Sigmoid colon (tissue), 7 donors: Measurements from ENCODE around the gene FHOD3. TPM values are rescaled to one million over a fixed set of nuclear protein-coding genes. Genes with fewer than 3 reads are reported as not detected.

Experiments
- DNase-seq: peaks from one replicate; pipeline ENCODE4 v3.0.0-alpha.2; 2019
- H3K27ac ChIP-seq, 4 donors: fragments of 200-600 bp; sonication (generic); one replicate each; pipeline ENCODE4 v1.5.1; 2016 to 2019; ENCODE audit warnings: mild to moderate bottlenecking in 1 of 4
- H3K27me3 ChIP-seq, 3 donors: fragments of 200-600 bp; sonication (generic); one replicate each; pipeline ENCODE4 v1.5.1; 2019; ENCODE audit warnings: mild to moderate bottlenecking in 1 of 3
- H3K36me3 ChIP-seq, 4 donors: fragments of 200-600 bp; sonication (generic); one replicate each; pipeline ENCODE4 v1.5.1; 2016 to 2019
- H3K4me1 ChIP-seq, 4 donors: fragments of 200-600 bp; sonication (generic); one replicate each; pipeline ENCODE4 v1.5.1; 2017 to 2019
- H3K4me3 ChIP-seq, 4 donors: fragments of 200-600 bp; sonication (generic); one replicate each; pipeline ENCODE4 v1.5.1; 2017 to 2019; ENCODE audit warnings: mild to moderate bottlenecking in 2 of 4, moderate library complexity in 1 of 4
- H3K9me3 ChIP-seq, 4 donors: fragments of 200-600 bp in 3 of 4; sonication (generic) in 3 of 4; one replicate each; pipeline versions ENCODE4 v1.5.1 to v1.6.1; 2013 to 2019
- CTCF ChIP-seq, 4 experiments: fragments of 450-650 bp in 3 of 4; fragments of 200-600 bp in 1 of 4; IDR thresholded peaks; one replicate each; pipeline ENCODE4 v1.5.1; 2016 to 2019; ENCODE audit warnings: antibody characterized with exemption in 4 of 4, mild to moderate bottlenecking in 3 of 4, moderate library complexity in 2 of 4
- EP300 ChIP-seq, 4 donors: sonication (generic); formaldehyde crosslinking; IDR thresholded peaks; one replicate each; pipeline ENCODE4 v1.6.1; 2017; ENCODE audit warnings: antibody characterized with exemption in 4 of 4
- POLR2A ChIP-seq, 2 donors: fragments of 450-650 bp; IDR thresholded peaks; one replicate each; pipeline ENCODE4 v1.6.1; 2016; ENCODE audit warnings: antibody characterized with exemption in 2 of 2, mild to moderate bottlenecking in 2 of 2, moderate library complexity in 2 of 2
- POLR2AphosphoS5 ChIP-seq, 4 donors: sonication (generic); formaldehyde crosslinking; IDR thresholded peaks; one replicate each; pipeline ENCODE4 v1.6.1; 2017; ENCODE audit warnings: antibody characterized with exemption in 4 of 4
- WGBS, 2 donors: extraction: QIAGEN DNeasy Blood & Tissue Kit; methylation state at CpG; one replicate each; pipeline ENCODE4 v1.1.7; 2013; 5-methylcytosine and 5-hydroxymethylcytosine counted together
- intact Hi-C: fragments of 100-400 bp; cut with DNase I; formaldehyde crosslinking; loops from one replicate; pipeline ENCODE4 v1.15.1; 2023
- polyA plus RNA-seq, 3 donors: library from polyadenylated mRNA; stranded (reverse); fragments of 200-250 nt; gene quantifications; one replicate each; pipeline ENCODE4 v1.2.3, GENCODE V29; 2013
- total RNA-seq, 4 donors: library from RNA; depleted of rRNA; stranded (reverse); fragments of >200 nt; gene quantifications; one replicate each; pipeline ENCODE4 v1.1.0, GENCODE V29; 2016
- donor health status: healthy with polysubstance abuse.
- donor health status: Bipolar disorder and iron deficiency.
- donor health status: healthy.

FHOD3 gene
- total and polyA plus RNA-seq, 7 donors: 1.2 to 24.9 (median 9.5) TPM

GRCh38 chr18:36450264-36450663 is 152.8 kb downstream of the FHOD3 start:
- TF ChIP-seq POLR2AphosphoS5 (IDR thresholded peaks at IDR 0.05) (no peak), CTCF (IDR thresholded peaks at IDR 0.05) (no peak), POLR2A (IDR thresholded peaks at IDR 0.05) (no peak), EP300 (IDR thresholded peaks at IDR 0.05) (no peak)
- Histone ChIP-seq H3K4me1 (peaks cover 0 to 4% (median 0%) of the 10 kb centered on the region in 4 donors), H3K4me3 (no peak overlapping the region), H3K9me3 (no peaks in the 10 kb centered on the region), H3K27ac (no peak overlapping the region), H3K27me3 (no peaks in the 10 kb centered on the region), H3K36me3 (no peaks in the 10 kb centered on the region)
- DNase-seq: no peak
- intact Hi-C loops: no loop called here
- WGBS, 2 donors: 85 to 87% methylated on average over 6 of the region's 6 CpGs

- TF ChIP-seq CTCF (IDR thresholded peaks at IDR 0.05): no peak
- TF ChIP-seq POLR2A (IDR thresholded peaks at IDR 0.05): no peak
- TF ChIP-seq POLR2AphosphoS5 (IDR thresholded peaks at IDR 0.05): no peak
- no peak for TF ChIP-seq EP300 (IDR thresholded peaks at IDR 0.05)
- intact Hi-C loops: no loop called here
- H3K27ac ChIP-seq: no peak overlapping the region
- 78 to 87% methylated on average over 15 of the region's 15 CpGs for WGBS, 2 donors
- no peaks in the 10 kb centered on the region for H3K27me3 ChIP-seq
- no peak for DNase-seq
- peaks cover 0 to 4% (median 0%) of the 10 kb centered on the region in 4 donors for H3K4me1 ChIP-seq
- H3K36me3 ChIP-seq: no peaks in the 10 kb centered on the region
- no peak overlapping the region for H3K4me3 ChIP-seq
- no peaks in the 10 kb centered on the region for H3K9me3 ChIP-seq
These were observed 154.1 kb downstream of the FHOD3 start for GRCh38 chr18:36451454-36452251.

- DNase-seq: no peak
- Histone ChIP-seq H3K36me3 (no peaks in the 10 kb centered on the region), H3K9me3 (no peaks in the 10 kb centered on the region), H3K4me3 (no peak overlapping the region), H3K4me1 (peaks cover 0 to 4% (median 0%) of the 10 kb centered on the region in 4 donors), H3K27ac (no peak overlapping the region), H3K27me3 (no peaks in the 10 kb centered on the region)
- TF ChIP-seq POLR2AphosphoS5 (IDR thresholded peaks at IDR 0.05): no peak
- TF ChIP-seq CTCF (IDR thresholded peaks at IDR 0.05): no peak
- no peak for TF ChIP-seq POLR2A (IDR thresholded peaks at IDR 0.05)
- TF ChIP-seq EP300 (IDR thresholded peaks at IDR 0.05): no peak
- WGBS, 2 donors: 90 to 96% methylated on average over 2 of the region's 2 CpGs
- intact Hi-C loops: no loop called here
These were observed 156.7 kb downstream of the FHOD3 start for GRCh38 chr18:36454245-36454644.

- 24 to 52% methylated on average over 4 of the region's 4 CpGs for WGBS, 2 donors
- no peaks in the 10 kb centered on the region for H3K9me3 ChIP-seq
- H3K27ac ChIP-seq: no peak overlapping the region
- DNase-seq: no peak
- no peaks in the 10 kb centered on the region for H3K27me3 ChIP-seq
- peaks cover 0 to under 1% (median 0%) of the 10 kb centered on the region in 4 donors for H3K4me1 ChIP-seq
- no peak for TF ChIP-seq CTCF (IDR thresholded peaks at IDR 0.05)
- no peak for TF ChIP-seq POLR2AphosphoS5 (IDR thresholded peaks at IDR 0.05)
- no peak for TF ChIP-seq POLR2A (IDR thresholded peaks at IDR 0.05)
- no peak for TF ChIP-seq EP300 (IDR thresholded peaks at IDR 0.05)
- intact Hi-C loops: no loop called here
- no peak overlapping the region for H3K4me3 ChIP-seq
- H3K36me3 ChIP-seq: no peaks in the 10 kb centered on the region
These were observed 157.4 kb downstream of the FHOD3 start for GRCh38 chr18:36454848-36455458.
